Vagina (tissue), 2 donors: ENCODE results near the gene KRTAP4-11.
"Not testable (repeated sequence)": the region's sequence is repeated elsewhere in the genome, so short reads cannot be mapped to it uniquely, and the experiment has no call there.

Experiments used
- CTCF ChIP-seq, 3 experiments: fragments of 450-650 bp in 2 of 3; fragments of 200-600 bp in 1 of 3; sonication (generic) in 1 of 3; IDR thresholded peaks; one replicate each; pipeline ENCODE4 v1.5.1; 2017 to 2019; ENCODE audit warnings: antibody characterized with exemption in 3 of 3, mild to moderate bottlenecking in 2 of 3, moderate library complexity in 2 of 3
- POLR2A ChIP-seq, 2 donors: fragments of 450-650 bp; IDR thresholded peaks; one replicate each; pipeline ENCODE4 v1.6.1; 2017; ENCODE audit warnings: antibody characterized with exemption in 2 of 2, mild to moderate bottlenecking in 2 of 2, moderate library complexity in 2 of 2
- POLR2AphosphoS5 ChIP-seq, 2 donors: sonication (generic); formaldehyde crosslinking; IDR thresholded peaks; one replicate each; pipeline ENCODE4 v1.9.0; 2017; ENCODE audit warnings: antibody characterized with exemption in 2 of 2, mild to moderate bottlenecking in 2 of 2, low read depth in 1 of 2; ENCODE audit not compliant: insufficient read depth in 1 of 2

- not testable (repeated sequence) for TF ChIP-seq CTCF (IDR thresholded peaks at IDR 0.05); POLR2A (IDR thresholded peaks at IDR 0.05); POLR2AphosphoS5 (IDR thresholded peaks at IDR 0.05; ENCODE audit: insufficient read depth in 1 of 2, low read depth in 1 of 2)
Observed at GRCh38 chr17:41117846-41118386, at the start of gene KRTAP4-11.
